Heart right ventricle (tissue), 16 donors: ENCODE data around the gene KRTAP12-4. TPM values are rescaled to one million over a fixed set of nuclear protein-coding genes. Genes with fewer than 3 reads are reported as not detected.

Source experiments
- ATAC-seq, 8 donors: fragments of 200-7000 bp; cut with Tn5 transposase; one replicate each; pipeline ENCODE4 v1.9.1; 2020; ENCODE audit warnings: mild to moderate bottlenecking in 8 of 8, moderate library complexity in 8 of 8, moderate number of reproducible peaks in 1 of 8
- DNase-seq, 2 donors: peaks; one replicate each; pipeline ENCODE4 v3.0.0-alpha.2; 2020
- H3K27ac ChIP-seq, 10 donors: fragments of 200-600 bp; sonication (generic) in 2 of 10; one replicate each; pipeline versions ENCODE4 v1.5.0 to v1.8.0; 2020 to 2022; ENCODE audit warnings: mild to moderate bottlenecking in 3 of 10
- H3K27me3 ChIP-seq, 7 donors: fragments of 200-600 bp; one replicate each; pipeline ENCODE4 v1.8.0; 2021 to 2022; ENCODE audit warnings: mild to moderate bottlenecking in 2 of 7
- H3K36me3 ChIP-seq, 9 donors: fragments of 200-600 bp; sonication (generic) in 1 of 9; one replicate each; pipeline versions ENCODE4 v1.5.0 to v1.8.0; 2020 to 2022; ENCODE audit warnings: mild to moderate bottlenecking in 2 of 9
- H3K4me1 ChIP-seq, 9 donors: fragments of 200-600 bp; sonication (generic) in 1 of 9; one replicate each; pipeline versions ENCODE4 v1.5.0 to v1.8.0; 2020 to 2022; ENCODE audit warnings: mild to moderate bottlenecking in 4 of 9
- H3K4me3 ChIP-seq, 10 donors: fragments of 200-600 bp; sonication (generic) in 2 of 10; one replicate each; pipeline versions ENCODE4 v1.5.0 to v1.8.0; 2020 to 2022; ENCODE audit warnings: mild to moderate bottlenecking in 7 of 10, moderate library complexity in 2 of 10
- H3K9me3 ChIP-seq, 11 donors: fragments of 200-600 bp in 10 of 11; sonication (generic) in 2 of 11; one replicate each; pipeline versions ENCODE4 v1.5.0 to v1.8.0; 2013 to 2022; ENCODE audit warnings: mild to moderate bottlenecking in 2 of 11, control low read depth in 1 of 11, moderate library complexity in 1 of 11
- CTCF ChIP-seq, 9 donors: fragments of 200-600 bp; sonication (generic) in 2 of 9; IDR thresholded peaks; one replicate each; pipeline versions ENCODE4 v1.5.0 to v1.8.0; 2021 to 2022; ENCODE audit warnings: antibody characterized with exemption in 9 of 9, mild to moderate bottlenecking in 5 of 9, moderate library complexity in 1 of 9
- WGBS, 2 donors: extraction: QIAGEN DNeasy Blood & Tissue Kit; methylation state at CpG; one replicate each; pipeline ENCODE4 v1.1.7; 2013; ENCODE audit warnings: inconsistent platforms in 1 of 2; 5-methylcytosine and 5-hydroxymethylcytosine counted together
- intact Hi-C, 10 donors: fragments of 100-400 bp; cut with DNase I; formaldehyde crosslinking; loops; one replicate each; pipeline versions ENCODE4 v1.11.1 to v1.14.2; 2022
- polyA plus RNA-seq, 2 donors: library from polyadenylated mRNA; stranded (reverse); fragments of 200-250 nt; gene quantifications; one replicate each; pipeline ENCODE4 v1.2.3, GENCODE V29; 2013
- total RNA-seq, 10 donors: library from RNA; stranded (reverse); fragmentation: NEBNext Ultra II Directional in 3 of 10; extraction: Animal tissue kit (Norgen Biotek cat#: 25700) in 3 of 10; gene quantifications; one replicate each; pipeline versions ENCODE4 v1.2.1 to v1.2.4, GENCODE V29; 2021 to 2023
- donor health status: Arrhythmogenic right ventricular cardiomyopathy.
- donor health status: ischemic (EF 13 %, LVEDD 7.1; RV severe dilation, severe dysfunction).
- donor health status: healthy with polysubstance abuse.
- donor health status: DM: no; HTN: yes; CAD: no.
- donor health status: DM: no; HTN: no; CAD: no.
- donor health status: ischemic (EF 25% LVEDD 6.9; RV normal size, moderate dysfunction).
- donor health status: ischemic (EF 25% LVEDD 5.7; RV mildly dilated, moderate dysfunction).
- donor health status: healthy.
- donor health status: DM: yes; HTN: yes; CAD: no.
- donor health status: Ischemic cardiomyopathy.
- donor health status: ischemic (EF 35%, LVEDD 5.7; RV mildly dilated, moderate dysfunction).
- donor health status: nonischemic (EF 11% LVEDD 7.7; RV severe dilation, severe dysfunction).
- donor health status: DM: yes; HTN: yes; CAD: no.
- donor health status: PGD.
- donor health status: ischemic (EF 29% LVEDD 5.4; RV normal size, mild dysfunction).
- donor health status: nonischemic (EF 23%, LVEDD 6.1; RV moderate dilation, normal function).

KRTAP12-4 gene
- total and polyA plus RNA-seq, 12 donors: not detected

- peaks cover 0 to 20% (median 4%) of the 10 kb centered on the region in 11 donors for H3K9me3 ChIP-seq
These were observed 3.4 kb upstream of the KRTAP12-4 start, which contains the start of gene KRTAP12-3 for GRCh38 chr21:44657635-44658540. KRTAP12-3 (plus strand) TSS chr21:44657932; CDS start chr21:44657980, 48 bp downstream.

GRCh38 chr21:44656868-44657267 is 2.4 kb upstream of the KRTAP12-4 start:
- Histone ChIP-seq H3K27me3 (peaks cover 0 to 32% (median 0%) of the 10 kb centered on the region in 7 donors), H3K4me1 (no peaks in the 10 kb centered on the region), H3K9me3 (peaks cover 0 to 20% (median 4%) of the 10 kb centered on the region in 11 donors), H3K36me3 (no peaks in the 10 kb centered on the region), H3K27ac (peak overlapping the region in 1 of 10 donors; percentile 76), H3K4me3 (no peak overlapping the region)
- intact Hi-C loops: no loop called here
- DNase-seq (no peak), ATAC-seq (no peak)
- WGBS, 2 donors: 85 to 87% methylated on average over 1 of the region's 1 CpG
- TF ChIP-seq CTCF (IDR thresholded peaks at IDR 0.05): no peak

More at GRCh38 chr21:44657635-44658540, 3.4 kb upstream of the KRTAP12-4 start, which contains the start of gene KRTAP12-3:
- WGBS, 2 donors: 73 to 76% methylated on average over 26 of the region's 26 CpGs
- peak within 1 kb of the TSS in 1 of 10 donors; percentile 76 for H3K27ac ChIP-seq
- TF ChIP-seq CTCF (IDR thresholded peaks at IDR 0.05): no peak
- no peaks in the 10 kb centered on the region for H3K36me3 ChIP-seq
- DNase-seq (no peak), ATAC-seq (peak in 1 of 8 donors; percentile 34)
- H3K27me3 ChIP-seq: peaks cover 0 to 32% (median 0%) of the 10 kb centered on the region in 7 donors
- no peak within 1 kb of the TSS for H3K4me3 ChIP-seq
- intact Hi-C loops: no loop called here
- no peaks in the 10 kb centered on the region for H3K4me1 ChIP-seq

DNA sequence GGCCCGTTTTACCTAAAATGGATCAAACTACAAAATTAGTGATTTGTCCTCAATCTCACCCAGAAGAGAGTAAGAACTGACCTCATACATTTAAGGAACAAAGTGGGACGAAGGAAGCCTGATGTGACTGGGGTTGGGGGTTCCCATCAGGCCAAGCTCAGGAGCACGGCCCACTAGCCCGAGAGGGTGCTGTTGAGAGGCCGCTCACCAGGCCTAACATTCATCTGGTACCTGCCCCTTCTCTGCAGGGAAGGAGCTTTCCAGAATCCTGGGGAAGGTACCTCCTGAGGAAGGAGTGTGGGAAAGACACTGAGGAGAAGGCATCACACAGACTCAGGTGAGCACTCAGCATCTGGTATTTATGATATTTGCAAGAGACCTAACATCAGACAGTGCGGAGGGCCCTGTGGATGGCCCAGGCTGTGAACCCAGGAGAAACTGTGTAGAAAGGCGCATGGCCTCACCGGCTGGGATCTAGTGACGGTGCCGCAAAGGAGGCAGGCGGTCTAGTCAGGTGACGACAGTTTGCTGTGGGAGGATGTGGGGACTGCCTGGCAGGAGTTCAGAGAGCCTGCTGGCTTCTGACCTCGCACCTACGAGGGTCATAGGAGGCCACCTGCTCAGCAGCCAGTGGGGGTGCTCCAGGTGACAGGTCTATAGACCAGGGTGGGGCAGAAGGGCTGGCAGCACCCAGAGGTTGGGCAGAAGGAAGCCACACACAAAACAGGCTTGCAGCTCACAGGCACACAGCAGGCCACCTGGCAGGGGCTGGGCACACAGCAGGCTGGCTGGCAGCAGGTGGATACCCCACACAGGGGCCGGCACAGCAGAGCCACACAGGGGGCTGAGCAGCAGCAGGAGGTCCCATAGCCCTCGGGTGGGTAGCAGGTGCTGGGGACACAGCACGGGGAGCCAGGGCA is 543 bp downstream of the KRTAP12-4 start:
- H3K4me3 ChIP-seq: no peak overlapping the region
- no peak for DNase-seq
- intact Hi-C loops: no loop called here
- ATAC-seq: peak in 1 of 8 donors; percentile 9
- H3K4me1 ChIP-seq: no peaks in the 10 kb centered on the region
- WGBS, 2 donors: 67 to 73% methylated on average over 17 of the region's 17 CpGs
- H3K9me3 ChIP-seq: peaks cover 0 to 20% (median 4%) of the 10 kb centered on the region in 11 donors
- H3K36me3 ChIP-seq: no peaks in the 10 kb centered on the region
- H3K27me3 ChIP-seq: peaks cover 0 to 28% (median under 1%) of the 10 kb centered on the region in 7 donors
- no peak for TF ChIP-seq CTCF (IDR thresholded peaks at IDR 0.05)
- H3K27ac ChIP-seq: peak overlapping the region in 1 of 10 donors; percentile 69

DNA sequence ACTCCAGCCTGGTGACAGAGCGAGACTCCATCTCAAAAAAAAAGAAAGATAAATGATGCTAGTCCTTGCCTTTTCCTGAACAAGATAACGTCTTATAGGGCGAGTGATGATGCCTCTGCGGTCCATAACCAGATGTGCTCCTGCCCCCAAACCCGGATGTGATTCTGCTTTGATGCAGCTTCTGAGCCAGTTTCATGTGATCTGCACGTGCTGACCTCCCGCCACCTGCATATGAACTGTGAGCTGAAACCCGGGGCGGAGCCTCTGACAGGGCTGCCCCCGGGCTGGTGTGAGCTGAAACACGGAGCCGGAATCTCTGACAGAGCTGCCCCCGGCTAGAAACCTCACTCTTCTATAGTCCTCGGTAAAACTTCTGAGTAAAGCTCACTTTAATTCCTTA is 1.3 kb downstream of the KRTAP12-4 start:
- WGBS, 2 donors: 63 to 65% methylated on average over 14 of the region's 14 CpGs
- ATAC-seq (no peak), DNase-seq (no peak)
- Histone ChIP-seq H3K27me3 (peaks cover 0 to 28% (median 6%) of the 10 kb centered on the region in 7 donors), H3K4me3 (no peak overlapping the region), H3K27ac (no peak overlapping the region), H3K9me3 (peaks cover 0 to 20% (median 4%) of the 10 kb centered on the region in 11 donors), H3K36me3 (no peaks in the 10 kb centered on the region), H3K4me1 (no peaks in the 10 kb centered on the region)
- intact Hi-C loops: no loop called here
- no peak for TF ChIP-seq CTCF (IDR thresholded peaks at IDR 0.05)
